HG02981 (cell line): Measurements from ENCODE around the gene CXCL3.

Experiments used
- ATAC-seq: cut with Tn5 transposase; IDR thresholded peaks from one replicate; pipeline ENCODE4 v1.9.1; 2021; ENCODE audit warnings: mild to moderate bottlenecking, moderate library complexity; ENCODE audit not compliant: unreplicated experiment

Gene CXCL3

GRCh38 chr4:74056114-74056857 is 17.8 kb upstream of the CXCL3 start:
- no peak for ATAC-seq

GRCh38 chr4:74055498-74055897 is 17.0 kb upstream of the CXCL3 start:
- ATAC-seq, result no peak

- ATAC-seq, result no peak
These were observed 16.6 kb upstream of the CXCL3 start for GRCh38 chr4:74055096-74055495.

- no peak for ATAC-seq
These were observed 16.1 kb upstream of the CXCL3 start for GRCh38 chr4:74054483-74055047.

GRCh38 chr4:74047152-74047551 is 8.7 kb upstream of the CXCL3 start:
- no peak for ATAC-seq

- no peak for ATAC-seq
These were observed 7.3 kb upstream of the CXCL3 start for GRCh38 chr4:74045772-74046171.

GRCh38 chr4:74045247-74045646 is 6.8 kb upstream of the CXCL3 start:
- ATAC-seq, result no peak

- ATAC-seq, result no peak
These were observed 6.2 kb upstream of the CXCL3 start for GRCh38 chr4:74044677-74045076.

- ATAC-seq, result no peak
These were observed 4.2 kb upstream of the CXCL3 start for GRCh38 chr4:74042681-74043080.

GRCh38 chr4:74041418-74041817 is 2.9 kb upstream of the CXCL3 start:
- ATAC-seq, result no peak

GRCh38 chr4:74039315-74039763 is 850 bp upstream of the CXCL3 start:
- ATAC-seq, result no peak

GRCh38 chr4:74038086-74038424 is 434 bp downstream of the CXCL3 start:
- ATAC-seq, result peak; percentile 3

- no peak for ATAC-seq
These were observed 1.2 kb downstream of the CXCL3 start for GRCh38 chr4:74037076-74037955.

GRCh38 chr4:74033739-74034138 is 4.8 kb downstream of the CXCL3 start:
- no peak for ATAC-seq

GRCh38 chr4:74032064-74032463 is 6.4 kb downstream of the CXCL3 start:
- ATAC-seq, result no peak

- no peak for ATAC-seq
These were observed 6.9 kb downstream of the CXCL3 start for GRCh38 chr4:74031576-74031975.

GRCh38 chr4:74030285-74030684 is 8.2 kb downstream of the CXCL3 start:
- no peak for ATAC-seq

- ATAC-seq, result no peak
These were observed 10.0 kb downstream of the CXCL3 start for GRCh38 chr4:74028504-74028903.

GRCh38 chr4:74023709-74024108 is 14.8 kb downstream of the CXCL3 start:
- ATAC-seq, result no peak

GRCh38 chr4:74021601-74022000 is 16.9 kb downstream of the CXCL3 start:
- ATAC-seq, result no peak

- ATAC-seq, result no peak
These were observed 19.7 kb downstream of the CXCL3 start for GRCh38 chr4:74018771-74019170.

- no peak for ATAC-seq
These were observed 20.4 kb downstream of the CXCL3 start for GRCh38 chr4:74018116-74018515.
